Measurements from ENCODE around the gene PEAR1. TPM values are rescaled to one million over a fixed set of nuclear protein-coding genes. Genes with fewer than 3 reads are reported as not detected.

PEAR1 gene
- total RNA-seq, 1 donor from 2014 or later = 50.7 TPM

DNA sequence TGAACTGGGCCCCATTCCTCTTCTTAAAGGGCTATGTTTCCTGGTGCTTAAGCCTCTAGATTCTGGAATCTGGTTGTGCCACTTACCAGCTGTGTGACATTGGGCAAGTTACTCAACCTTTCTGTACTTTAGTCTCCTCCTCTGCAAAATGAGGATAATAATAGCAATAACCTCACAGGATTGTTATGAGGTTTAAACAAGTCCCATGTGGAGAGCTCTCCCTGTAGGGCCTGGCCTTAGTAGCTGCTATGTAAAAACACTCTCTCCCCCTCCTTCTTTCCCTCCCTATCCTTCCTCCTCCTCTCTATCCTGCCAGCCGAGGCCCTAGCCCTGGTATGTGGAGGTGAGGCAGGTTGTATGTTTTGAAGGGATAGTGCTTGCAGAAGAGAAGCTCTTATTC is 8.2 kb upstream of the PEAR1 start:
- Mint-ChIP-seq H3K9me3 (ENCODE audit: unreplicated experiment) (no peaks in the 10 kb centered on the region), H3K27ac (ENCODE audit: unreplicated experiment) (no peak overlapping the region), H3K4me1 (ENCODE audit: unreplicated experiment) (peaks cover 26% of the 10 kb centered on the region), H3K4me3 (ENCODE audit: unreplicated experiment) (no peak overlapping the region), H3K36me3 (ENCODE audit: low read depth, unreplicated experiment) (peaks cover 12% of the 10 kb centered on the region), H3K27me3 (ENCODE audit: unreplicated experiment) (peaks cover 25% of the 10 kb centered on the region)
- TF ChIP-seq, protein P1, sequence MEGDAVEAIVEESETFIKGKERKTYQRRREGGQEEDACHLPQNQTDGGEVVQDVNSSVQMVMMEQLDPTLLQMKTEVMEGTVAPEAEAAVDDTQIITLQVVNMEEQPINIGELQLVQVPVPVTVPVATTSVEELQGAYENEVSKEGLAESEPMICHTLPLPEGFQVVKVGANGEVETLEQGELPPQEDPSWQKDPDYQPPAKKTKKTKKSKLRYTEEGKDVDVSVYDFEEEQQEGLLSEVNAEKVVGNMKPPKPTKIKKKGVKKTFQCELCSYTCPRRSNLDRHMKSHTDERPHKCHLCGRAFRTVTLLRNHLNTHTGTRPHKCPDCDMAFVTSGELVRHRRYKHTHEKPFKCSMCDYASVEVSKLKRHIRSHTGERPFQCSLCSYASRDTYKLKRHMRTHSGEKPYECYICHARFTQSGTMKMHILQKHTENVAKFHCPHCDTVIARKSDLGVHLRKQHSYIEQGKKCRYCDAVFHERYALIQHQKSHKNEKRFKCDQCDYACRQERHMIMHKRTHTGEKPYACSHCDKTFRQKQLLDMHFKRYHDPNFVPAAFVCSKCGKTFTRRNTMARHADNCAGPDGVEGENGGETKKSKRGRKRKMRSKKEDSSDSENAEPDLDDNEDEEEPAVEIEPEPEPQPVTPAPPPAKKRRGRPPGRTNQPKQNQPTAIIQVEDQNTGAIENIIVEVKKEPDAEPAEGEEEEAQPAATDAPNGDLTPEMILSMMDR (IDR thresholded peaks at IDR 0.05; ENCODE audit: unreplicated experiment) = no peak
- DNase-seq (ENCODE audit: low spot score) = no peak

DNA sequence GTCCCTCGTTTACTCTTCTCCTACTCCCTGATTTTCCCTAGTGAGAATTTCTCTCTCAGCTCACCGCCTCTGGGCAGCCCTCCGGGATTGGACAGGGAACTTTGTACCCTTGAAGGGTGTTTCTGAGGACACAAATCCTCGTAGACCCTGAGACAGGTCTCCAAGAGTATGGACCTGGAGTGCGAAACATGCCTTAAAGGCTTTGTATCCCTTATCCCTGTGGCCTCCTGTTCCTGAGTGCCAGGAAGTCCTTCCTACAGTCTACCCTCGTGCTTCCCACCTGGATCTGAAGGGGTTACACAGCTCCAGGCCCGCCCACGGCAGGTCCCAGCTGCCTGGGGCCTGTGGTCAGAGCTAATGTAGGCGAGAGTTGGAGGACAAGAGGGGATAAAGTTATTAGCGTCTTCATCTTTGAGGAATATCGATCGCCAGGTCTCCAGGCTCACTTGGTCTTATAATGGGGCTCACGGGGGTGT is 7.6 kb upstream of the PEAR1 start:
- no peak overlapping the region for H3K4me3 Mint-ChIP-seq (ENCODE audit: unreplicated experiment)
- peaks cover 26% of the 10 kb centered on the region for H3K4me1 Mint-ChIP-seq (ENCODE audit: unreplicated experiment)

DNA sequence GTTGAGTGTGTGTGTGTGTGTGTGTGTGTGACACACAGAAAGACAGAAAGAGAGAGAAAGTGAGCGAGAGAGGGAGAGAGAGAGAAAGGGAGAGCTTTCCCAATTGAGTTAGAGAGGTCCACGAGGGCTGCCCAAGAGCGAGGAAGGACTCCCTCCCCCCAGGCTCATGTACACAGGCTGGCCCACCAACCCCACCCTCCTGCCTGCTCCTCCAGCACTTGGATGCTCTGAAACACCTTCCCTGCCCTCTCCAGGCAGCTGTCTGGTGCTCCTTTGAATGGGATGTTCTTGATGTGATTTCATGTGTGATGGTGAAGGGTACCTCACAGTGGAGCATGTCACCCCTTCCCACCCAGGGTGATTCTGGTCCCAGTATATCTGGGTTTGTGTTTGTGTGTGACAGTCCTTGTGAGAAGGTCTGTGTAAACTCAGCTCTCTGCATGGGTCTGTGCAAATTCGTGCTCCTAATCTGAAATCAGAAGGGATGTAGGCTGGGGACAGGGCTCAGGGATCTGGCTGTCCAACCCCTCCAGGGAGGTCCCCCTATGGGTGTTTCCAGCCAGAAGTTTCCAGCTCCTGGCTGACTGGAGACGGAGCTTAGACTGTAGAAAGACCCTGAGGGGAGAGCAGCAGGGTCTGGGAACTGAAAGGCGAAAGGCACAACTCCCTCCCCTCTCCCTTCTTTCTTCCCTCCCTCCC is 6.8 kb upstream of the PEAR1 start:
- Mint-ChIP-seq H3K4me3 (ENCODE audit: unreplicated experiment) (no peak overlapping the region), H3K4me1 (ENCODE audit: unreplicated experiment) (peaks cover 28% of the 10 kb centered on the region), H3K9me3 (ENCODE audit: unreplicated experiment) (no peaks in the 10 kb centered on the region), H3K36me3 (ENCODE audit: low read depth, unreplicated experiment) (peaks cover 12% of the 10 kb centered on the region), H3K27me3 (ENCODE audit: unreplicated experiment) (peaks cover 31% of the 10 kb centered on the region), H3K27ac (ENCODE audit: unreplicated experiment) (peak overlapping the region; percentile 31)
- TF ChIP-seq, protein P1 (IDR thresholded peaks at IDR 0.05; ENCODE audit: unreplicated experiment) = no peak
- DNase-seq (ENCODE audit: low spot score) = no peak

More for the DNA sequence above, 7.6 kb upstream of the PEAR1 start:
- H3K27ac Mint-ChIP-seq (ENCODE audit: unreplicated experiment) = no peak overlapping the region
- TF ChIP-seq, protein P1 (IDR thresholded peaks at IDR 0.05; ENCODE audit: unreplicated experiment) = no peak
- no peak for DNase-seq (ENCODE audit: low spot score)
- H3K9me3 Mint-ChIP-seq (ENCODE audit: unreplicated experiment) = no peaks in the 10 kb centered on the region
- peaks cover 28% of the 10 kb centered on the region for H3K27me3 Mint-ChIP-seq (ENCODE audit: unreplicated experiment)
- H3K36me3 Mint-ChIP-seq (ENCODE audit: low read depth, unreplicated experiment) = peaks cover 12% of the 10 kb centered on the region

DNA sequence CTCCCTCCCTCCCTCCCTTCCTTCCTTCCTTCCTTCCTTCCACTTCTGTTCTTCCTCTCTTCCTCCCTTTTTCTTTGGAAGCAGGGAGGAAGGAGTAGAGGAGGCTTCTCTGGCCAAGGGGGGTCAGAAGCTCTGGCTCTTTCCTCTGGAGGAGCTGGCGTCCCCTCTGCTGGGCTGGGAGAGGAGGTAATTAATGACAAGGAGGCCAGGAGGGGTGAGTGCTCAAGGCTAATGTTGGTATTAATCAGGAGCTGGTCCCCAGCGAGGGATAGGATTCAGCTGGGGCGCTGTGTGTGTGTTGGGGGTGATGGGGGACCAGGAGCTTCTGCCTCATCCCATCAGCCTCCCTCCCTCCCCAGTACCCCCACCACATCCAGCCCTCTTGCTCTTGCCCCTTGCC is 6.2 kb upstream of the PEAR1 start:
- TF ChIP-seq, protein P1 (IDR thresholded peaks at IDR 0.05; ENCODE audit: unreplicated experiment) = no peak
- Mint-ChIP-seq H3K27ac (ENCODE audit: unreplicated experiment) (no peak overlapping the region), H3K9me3 (ENCODE audit: unreplicated experiment) (no peaks in the 10 kb centered on the region), H3K27me3 (ENCODE audit: unreplicated experiment) (peaks cover 28% of the 10 kb centered on the region), H3K36me3 (ENCODE audit: low read depth, unreplicated experiment) (peaks cover 12% of the 10 kb centered on the region), H3K4me1 (ENCODE audit: unreplicated experiment) (peaks cover 30% of the 10 kb centered on the region), H3K4me3 (ENCODE audit: unreplicated experiment) (no peak overlapping the region)
- no peak for DNase-seq (ENCODE audit: low spot score)

DNA sequence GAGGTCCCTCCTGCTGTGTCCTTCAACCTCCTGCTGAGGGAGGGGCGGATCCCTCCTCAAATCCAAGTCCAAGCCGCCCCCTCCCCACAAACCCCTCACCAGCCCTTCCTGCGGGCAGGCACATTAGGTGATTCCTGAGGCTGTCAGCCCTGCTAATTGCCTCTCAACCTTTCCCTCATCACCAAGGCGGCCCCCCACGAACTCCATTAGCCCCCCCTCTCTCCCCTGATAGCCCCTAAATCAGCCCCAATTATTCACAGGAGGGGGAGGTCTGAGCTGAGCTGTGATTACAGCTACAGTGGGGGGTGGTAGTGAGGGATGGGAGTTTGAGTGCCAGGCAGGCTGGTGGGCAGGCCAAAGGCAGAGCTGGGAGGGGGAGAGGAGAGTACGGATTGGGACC is 5.8 kb upstream of the PEAR1 start:
- no peak overlapping the region for H3K4me3 Mint-ChIP-seq (ENCODE audit: unreplicated experiment)
- no peak overlapping the region for H3K27ac Mint-ChIP-seq (ENCODE audit: unreplicated experiment)
- no peak for DNase-seq (ENCODE audit: low spot score)
- peaks cover 30% of the 10 kb centered on the region for H3K4me1 Mint-ChIP-seq (ENCODE audit: unreplicated experiment)
- no peaks in the 10 kb centered on the region for H3K9me3 Mint-ChIP-seq (ENCODE audit: unreplicated experiment)
- H3K27me3 Mint-ChIP-seq (ENCODE audit: unreplicated experiment) = peaks cover 28% of the 10 kb centered on the region
- TF ChIP-seq, protein P1 (IDR thresholded peaks at IDR 0.05; ENCODE audit: unreplicated experiment) = no peak
- H3K36me3 Mint-ChIP-seq (ENCODE audit: low read depth, unreplicated experiment) = peaks cover 11% of the 10 kb centered on the region

Data from endothelial cell (in vitro differentiated cells).